Upper lobe of right lung (tissue), 1 donor: ENCODE data around the gene LRRC51. TPM values are rescaled to one million over a fixed set of nuclear protein-coding genes. Genes with fewer than 3 reads are reported as not detected.

Experiments
- ATAC-seq: fragments of 200-7000 bp; cut with Tn5 transposase; one replicate; pipeline ENCODE4 v1.9.1; 2020; ENCODE audit warnings: mild to moderate bottlenecking, moderate library complexity
- DNase-seq: peaks from one replicate; pipeline ENCODE4 v3.0.0-alpha.2; 2020
- H3K27ac ChIP-seq: fragments of 200-600 bp; one replicate; pipeline ENCODE4 v1.8.0; 2022
- H3K27me3 ChIP-seq: fragments of 200-600 bp; one replicate; pipeline ENCODE4 v1.8.0; 2022; ENCODE audit warnings: mild to moderate bottlenecking
- H3K36me3 ChIP-seq: fragments of 200-600 bp; one replicate; pipeline ENCODE4 v1.8.0; 2022
- H3K4me1 ChIP-seq: fragments of 200-600 bp; one replicate; pipeline ENCODE4 v1.8.0; 2022
- H3K4me3 ChIP-seq: fragments of 200-600 bp; one replicate; pipeline ENCODE4 v1.8.0; 2022; ENCODE audit warnings: mild to moderate bottlenecking
- H3K9me3 ChIP-seq: fragments of 200-600 bp; one replicate; pipeline ENCODE4 v1.8.0; 2022
- intact Hi-C: fragments of 100-400 bp; cut with DNase I; formaldehyde crosslinking; loops from one replicate; pipeline ENCODE4 v1.11.0; 2022
- total RNA-seq: library from RNA; stranded (reverse); fragmentation: NEBNext Ultra II Directional; extraction: Animal tissue kit (Norgen Biotek cat#: 25700); gene quantifications from one replicate; pipeline ENCODE4 v1.2.1, GENCODE V29; 2021
- TF ChIP-seq, protein P1 (sequence below): fragments of 200-600 bp; IDR thresholded peaks from one replicate; pipeline ENCODE4 v1.8.0; 2022; ENCODE audit warnings: antibody characterized with exemption
- donor health status: DM: no; HTN: yes; CAD: no; lungs with severe emphysema.

LRRC51 gene
- total RNA-seq, 1 donor from 2014 or later: 6.8 TPM

DNA sequence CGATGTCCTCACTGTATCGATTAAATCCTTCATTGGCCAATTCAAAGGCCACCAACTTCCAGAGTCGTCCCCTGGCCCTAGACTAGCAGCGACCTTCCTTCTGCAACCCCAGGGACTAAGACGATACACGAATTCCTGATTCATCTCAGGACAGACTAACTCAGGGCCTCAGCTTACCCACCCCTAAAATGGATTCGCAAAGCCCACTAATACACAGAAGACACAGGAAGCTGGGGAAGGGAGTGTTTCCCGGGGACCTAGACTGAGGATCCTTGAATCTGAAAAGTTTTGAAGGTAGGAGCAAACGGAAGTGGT lies 21.9 kb downstream of the LRRC51 start:
- intact Hi-C loops: no loop called here
- no peak for ATAC-seq
- Histone ChIP-seq H3K4me3 (peak overlapping the region; percentile 98), H3K4me1 (peaks cover 37% of the 10 kb centered on the region), H3K9me3 (no peaks in the 10 kb centered on the region), H3K36me3 (peaks cover 16% of the 10 kb centered on the region), H3K27me3 (no peaks in the 10 kb centered on the region), H3K27ac (peak overlapping the region; percentile 99)
- no peak for DNase-seq
- TF ChIP-seq, protein P1, sequence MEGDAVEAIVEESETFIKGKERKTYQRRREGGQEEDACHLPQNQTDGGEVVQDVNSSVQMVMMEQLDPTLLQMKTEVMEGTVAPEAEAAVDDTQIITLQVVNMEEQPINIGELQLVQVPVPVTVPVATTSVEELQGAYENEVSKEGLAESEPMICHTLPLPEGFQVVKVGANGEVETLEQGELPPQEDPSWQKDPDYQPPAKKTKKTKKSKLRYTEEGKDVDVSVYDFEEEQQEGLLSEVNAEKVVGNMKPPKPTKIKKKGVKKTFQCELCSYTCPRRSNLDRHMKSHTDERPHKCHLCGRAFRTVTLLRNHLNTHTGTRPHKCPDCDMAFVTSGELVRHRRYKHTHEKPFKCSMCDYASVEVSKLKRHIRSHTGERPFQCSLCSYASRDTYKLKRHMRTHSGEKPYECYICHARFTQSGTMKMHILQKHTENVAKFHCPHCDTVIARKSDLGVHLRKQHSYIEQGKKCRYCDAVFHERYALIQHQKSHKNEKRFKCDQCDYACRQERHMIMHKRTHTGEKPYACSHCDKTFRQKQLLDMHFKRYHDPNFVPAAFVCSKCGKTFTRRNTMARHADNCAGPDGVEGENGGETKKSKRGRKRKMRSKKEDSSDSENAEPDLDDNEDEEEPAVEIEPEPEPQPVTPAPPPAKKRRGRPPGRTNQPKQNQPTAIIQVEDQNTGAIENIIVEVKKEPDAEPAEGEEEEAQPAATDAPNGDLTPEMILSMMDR: no peak

DNA sequence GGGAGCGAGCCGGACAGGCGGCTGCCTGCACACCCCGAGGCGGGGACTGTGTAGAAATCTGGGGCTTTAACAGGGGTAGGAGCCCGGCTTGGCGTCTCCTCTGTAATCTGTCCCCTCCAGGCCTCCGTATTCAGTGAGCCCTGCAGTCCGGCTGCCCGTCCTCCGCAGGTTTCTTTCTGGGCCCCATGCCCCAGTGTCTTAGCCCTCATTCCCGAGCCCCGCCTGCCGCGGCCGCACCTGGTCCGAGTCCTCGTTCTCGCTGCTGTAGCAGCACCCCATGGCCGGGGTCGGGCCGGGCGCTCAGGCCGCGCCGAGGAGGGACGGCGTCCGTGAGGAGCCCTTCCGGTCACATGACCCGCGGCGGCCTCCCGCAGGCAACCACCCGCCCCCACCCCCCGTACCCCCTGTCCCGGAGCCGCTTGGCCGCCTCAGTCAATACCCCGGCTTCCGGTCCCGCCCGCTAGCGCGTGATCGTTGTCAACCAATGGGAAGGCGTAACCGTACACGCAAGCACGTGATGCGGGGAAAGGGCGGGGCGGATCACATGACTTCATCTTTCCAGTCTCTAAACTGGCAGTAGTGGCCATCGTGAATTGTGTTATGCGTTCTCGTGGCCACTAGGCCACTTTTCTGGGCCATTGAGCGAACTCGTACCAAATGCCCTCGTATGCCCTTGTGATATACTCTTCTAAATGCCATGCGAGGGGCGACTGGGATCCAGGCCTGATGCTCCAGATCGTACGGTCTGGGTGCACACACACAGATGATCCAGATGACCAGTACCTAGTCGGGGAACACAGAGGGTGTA lies 22.5 kb downstream of the LRRC51 start, which contains the start of gene LAMTOR1:
Gene LAMTOR1 (minus strand): TSS at position 352 of the 808 bp plus-strand sequence. CDS start 73 bp downstream, at position 279.
- Histone ChIP-seq H3K9me3 (no peaks in the 10 kb centered on the region), H3K4me1 (peaks cover 37% of the 10 kb centered on the region), H3K27me3 (no peaks in the 10 kb centered on the region), H3K27ac (peak within 1 kb of the TSS; percentile 99), H3K4me3 (peak within 1 kb of the TSS; percentile 98), H3K36me3 (peaks cover 10% of the 10 kb centered on the region)
- intact Hi-C loops: no loop called here
- peak; percentile 100 for DNase-seq
- peak; percentile 98 for ATAC-seq
- TF ChIP-seq, protein P1: peak; percentile 56

DNA sequence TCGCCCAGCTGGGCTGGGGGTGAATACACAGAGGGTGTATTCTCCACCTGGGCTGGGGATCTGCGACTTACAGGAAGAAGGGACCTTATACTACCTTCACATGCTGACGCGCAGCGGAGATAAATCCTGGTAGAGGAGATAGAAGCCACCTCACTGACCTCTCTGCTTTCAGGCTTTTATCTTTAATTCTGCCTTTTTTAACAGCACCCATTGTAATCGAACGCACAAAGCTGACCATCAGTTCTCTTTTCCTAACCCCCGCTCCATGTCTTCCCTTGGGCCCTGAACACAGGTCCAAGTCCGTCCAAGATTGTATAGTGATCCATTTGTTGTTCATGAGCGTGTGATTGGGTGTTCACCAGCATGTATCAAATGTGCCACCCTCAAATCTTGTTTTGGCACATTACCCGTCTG lies 23.1 kb downstream of the LRRC51 start:
- peak overlapping the region; percentile 99 for H3K27ac ChIP-seq
- no peak for ATAC-seq

DNA sequence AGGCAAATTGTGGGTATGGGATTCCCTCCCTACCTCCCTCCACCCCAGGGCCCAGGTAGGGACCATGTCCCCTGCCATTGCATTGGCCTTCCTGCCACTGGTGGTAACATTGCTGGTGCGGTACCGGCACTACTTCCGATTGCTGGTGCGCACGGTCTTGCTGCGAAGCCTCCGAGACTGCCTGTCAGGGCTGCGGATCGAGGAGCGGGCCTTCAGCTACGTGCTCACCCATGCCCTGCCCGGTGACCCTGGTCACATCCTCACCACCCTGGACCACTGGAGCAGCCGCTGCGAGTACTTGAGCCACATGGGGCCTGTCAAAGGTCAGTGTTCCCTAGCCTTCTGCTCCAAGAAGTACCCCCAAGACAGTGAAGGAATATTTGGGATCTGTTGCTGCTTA lies 25.2 kb downstream of the LRRC51 start, which contains the start of gene TOMT:
Gene TOMT (plus strand): TSS at position 37 of the 400 bp plus-strand sequence. CDS start 28 bp downstream, at position 65.
- Histone ChIP-seq H3K36me3 (no peaks in the 10 kb centered on the region), H3K4me3 (no peak within 1 kb of the TSS), H3K27me3 (no peaks in the 10 kb centered on the region), H3K27ac (no peak within 1 kb of the TSS), H3K4me1 (peaks cover 24% of the 10 kb centered on the region), H3K9me3 (no peaks in the 10 kb centered on the region)
- intact Hi-C loops: no loop called here
- ATAC-seq: no peak
- no peak for DNase-seq
- TF ChIP-seq, protein P1: no peak

More for the DNA sequence above, 23.1 kb downstream of the LRRC51 start:
- H3K9me3 ChIP-seq: no peaks in the 10 kb centered on the region
- H3K27me3 ChIP-seq: no peaks in the 10 kb centered on the region
- TF ChIP-seq, protein P1: no peak
- peaks cover 37% of the 10 kb centered on the region for H3K4me1 ChIP-seq
- no peak for DNase-seq
- intact Hi-C loops: no loop called here
- peaks cover 4% of the 10 kb centered on the region for H3K36me3 ChIP-seq
- peak overlapping the region; percentile 98 for H3K4me3 ChIP-seq

DNA sequence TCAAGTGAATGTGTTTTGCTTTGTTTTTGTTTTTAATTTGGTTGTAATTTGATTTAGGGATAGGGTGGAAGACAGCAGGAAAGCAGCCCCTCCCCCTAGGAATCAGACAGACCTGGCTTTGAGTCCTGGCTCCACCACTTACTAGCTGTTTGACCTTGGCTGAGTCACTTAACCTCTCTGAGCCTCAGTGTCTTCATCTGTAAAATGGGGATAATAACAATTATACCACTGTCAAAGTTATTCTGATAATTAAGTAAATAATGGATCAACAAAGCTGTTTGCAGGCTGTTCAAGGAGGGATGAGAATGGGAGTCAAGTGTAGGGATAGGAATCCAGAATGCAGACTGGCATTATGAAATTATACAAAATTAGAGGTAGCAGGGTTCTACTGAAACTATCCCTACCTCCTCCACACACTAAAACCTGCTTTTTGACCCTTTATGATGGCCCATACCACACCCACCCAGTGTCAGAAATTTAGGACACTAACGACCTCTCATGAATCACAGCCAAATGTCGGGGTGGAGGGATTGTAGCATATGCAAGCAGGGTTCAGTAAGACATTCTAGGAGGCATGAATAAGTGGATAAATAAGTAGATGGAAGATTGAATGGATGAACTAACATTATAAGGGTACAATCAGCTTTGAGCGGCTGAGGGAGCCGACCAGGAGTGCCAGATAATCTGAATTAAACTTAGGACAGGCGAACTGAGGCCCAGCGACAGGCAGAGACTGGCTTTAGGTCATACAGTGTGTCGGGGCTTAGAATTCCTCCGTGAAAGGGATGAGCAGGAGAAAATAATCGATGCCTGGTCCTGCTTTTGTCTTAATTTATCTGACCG lies 30.9 kb downstream of the LRRC51 start:
- intact Hi-C loops: no loop called here
- Histone ChIP-seq H3K27me3 (no peaks in the 10 kb centered on the region), H3K4me3 (peak overlapping the region; percentile 74), H3K4me1 (peaks cover 9% of the 10 kb centered on the region), H3K27ac (peak overlapping the region; percentile 100), H3K9me3 (no peaks in the 10 kb centered on the region), H3K36me3 (no peaks in the 10 kb centered on the region)
- TF ChIP-seq, protein P1: no peak
- ATAC-seq (no peak), DNase-seq (no peak)
